Stomach (tissue), 4 donors: Measurements from ENCODE around the gene C1QC.

Source experiments
- CTCF ChIP-seq, 7 experiments: fragments of 450-650 bp in 4 of 7; fragments of 200-600 bp in 3 of 7; sonication (generic) in 3 of 7; IDR thresholded peaks; one replicate each; pipeline ENCODE4 v1.5.1; 2016 to 2019; ENCODE audit warnings: antibody characterized with exemption in 7 of 7, control low read depth in 2 of 7, mild to moderate bottlenecking in 1 of 7
- POLR2A ChIP-seq, 4 donors: fragments of 450-650 bp; IDR thresholded peaks; one replicate each; pipeline ENCODE4 v1.6.1; 2016; ENCODE audit warnings: antibody characterized with exemption in 4 of 4, control low read depth in 2 of 4, mild to moderate bottlenecking in 1 of 4, moderate library complexity in 1 of 4
- POLR2AphosphoS5 ChIP-seq, 3 donors: sonication (generic); formaldehyde crosslinking; IDR thresholded peaks; one replicate each; pipeline ENCODE4 v1.6.1; 2016; ENCODE audit warnings: antibody characterized with exemption in 3 of 3

GRCh38 chr1:22694172-22694571, 50.7 kb downstream of the C1QC start:
- TF ChIP-seq POLR2A (IDR thresholded peaks at IDR 0.05) = no peak
- TF ChIP-seq POLR2AphosphoS5 (IDR thresholded peaks at IDR 0.05) = no peak
- no peak for TF ChIP-seq CTCF (IDR thresholded peaks at IDR 0.05)
